D341Med (cell line): Measurements from ENCODE around the gene ISL1.

Source experiments
- DNase-seq: peaks from one replicate; pipeline ENCODE4 v3.0.0; 2012; ENCODE audit warnings: low spot score

The ISL1 gene

GRCh38 chr5:51383131-51384121 is at the start of gene ISL1:
Gene ISL1, plus strand, starts transcription at chr5:51383448. Its CDS starts 224 bp downstream, at chr5:51383672.
- DNase-seq: peak; percentile 84

GRCh38 chr5:51336878-51337277 is 46.4 kb upstream of the ISL1 start:
- DNase-seq: no peak

GRCh38 chr5:51345106-51345505 is 38.1 kb upstream of the ISL1 start:
- no peak for DNase-seq

- no peak for DNase-seq
These were observed 36.1 kb upstream of the ISL1 start for GRCh38 chr5:51347157-51347556.

GRCh38 chr5:51347704-51348103 is 35.5 kb upstream of the ISL1 start:
- no peak for DNase-seq

- DNase-seq: no peak
These were observed 12.2 kb upstream of the ISL1 start for GRCh38 chr5:51371052-51371451.

GRCh38 chr5:51373880-51374523 is 9.2 kb upstream of the ISL1 start:
- DNase-seq: no peak

- DNase-seq: no peak
These were observed 8.2 kb upstream of the ISL1 start for GRCh38 chr5:51375084-51375483.

GRCh38 chr5:51376509-51376908 is 6.7 kb upstream of the ISL1 start:
- no peak for DNase-seq

- no peak for DNase-seq
These were observed 5.8 kb upstream of the ISL1 start for GRCh38 chr5:51377151-51378060.

GRCh38 chr5:51378061-51378409 is 5.2 kb upstream of the ISL1 start:
- no peak for DNase-seq

GRCh38 chr5:51378448-51379330 is 4.6 kb upstream of the ISL1 start:
- DNase-seq: no peak

- DNase-seq: no peak
These were observed 3.9 kb upstream of the ISL1 start for GRCh38 chr5:51379331-51379700.

GRCh38 chr5:51380603-51381207 is 2.5 kb upstream of the ISL1 start:
- DNase-seq: peak; percentile 27

- no peak for DNase-seq
These were observed 1.3 kb upstream of the ISL1 start for GRCh38 chr5:51381761-51382474.

- no peak for DNase-seq
These were observed 622 bp upstream of the ISL1 start for GRCh38 chr5:51382521-51383130.

- DNase-seq: no peak
These were observed 1.1 kb downstream of the ISL1 start for GRCh38 chr5:51384281-51384840.

GRCh38 chr5:51385216-51385615 is 2.0 kb downstream of the ISL1 start:
- no peak for DNase-seq
